ENCODE data around the gene MPDZ.

DNA sequence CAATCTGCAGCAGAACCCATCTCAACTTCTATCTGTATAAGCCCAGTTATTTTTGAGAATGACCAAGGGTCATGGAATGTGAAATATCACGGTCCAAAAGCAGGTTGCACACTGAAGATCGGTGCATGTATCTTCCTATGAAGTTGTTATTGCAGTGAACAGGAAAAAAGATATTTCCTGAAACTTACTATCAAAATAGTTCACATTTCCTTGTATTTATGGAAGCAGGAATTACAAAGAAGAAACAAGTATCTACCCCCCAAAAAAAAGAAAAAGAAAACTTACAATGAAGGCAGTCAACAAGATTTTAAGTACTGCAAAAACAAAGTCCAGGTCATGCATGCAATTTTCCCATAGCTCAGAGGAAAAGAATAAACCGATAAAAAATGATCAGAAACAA lies 70.0 kb downstream of the MPDZ start:
- no peak for TF ChIP-seq POLR2A (IDR thresholded peaks at IDR 0.05)
- no peak for TF ChIP-seq CTCF (IDR thresholded peaks at IDR 0.05 in 4 of 5, conservative IDR thresholded peaks at IDR 0.05 in 1 of 5)

All from gastrocnemius medialis (tissue), 4 donors.